Stromal cell of bone marrow (primary cell): ENCODE data around the gene SLC1A7.

Source experiments
- DNase-seq: peaks from one replicate; pipeline ENCODE4 v3.0.0-alpha.2; 2012; ENCODE audit warnings: low read depth

The SLC1A7 gene

DNA sequence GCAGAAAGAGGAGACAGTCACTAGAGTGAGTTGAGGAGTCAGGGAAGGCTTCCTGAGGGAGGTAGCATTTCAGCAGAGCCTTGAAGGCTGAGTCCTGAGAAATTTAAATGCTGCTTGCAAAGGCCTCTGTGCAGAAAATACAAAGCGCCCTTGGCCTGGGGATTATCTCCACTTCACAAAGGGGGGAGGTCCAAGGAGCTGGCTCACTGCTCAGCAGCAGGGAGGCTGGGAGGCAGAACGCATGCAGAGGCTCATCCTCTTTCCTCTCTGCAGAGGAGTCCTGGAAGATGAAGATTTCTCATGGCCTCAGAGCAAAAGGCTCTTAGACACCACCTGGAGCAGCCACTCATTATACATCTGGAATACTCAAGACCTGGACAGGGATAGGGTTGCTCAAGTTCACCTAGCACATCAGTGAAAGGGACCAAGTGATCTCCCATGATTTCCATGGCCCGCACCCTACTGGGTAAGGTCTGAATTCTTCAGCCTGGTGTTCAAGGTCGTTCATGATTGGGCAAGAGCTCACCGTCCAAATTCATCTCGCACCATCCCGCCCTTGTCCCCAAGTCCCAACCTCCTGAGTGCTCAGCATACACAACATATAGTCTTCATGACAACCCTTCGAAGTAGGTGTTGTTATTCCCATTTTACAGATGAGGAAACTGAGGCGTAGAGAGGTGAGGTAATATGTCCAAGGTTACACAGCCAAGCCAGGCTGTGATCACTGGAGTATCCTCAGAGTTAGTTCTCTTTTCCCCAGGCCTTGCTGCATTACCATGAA, 9.0 kb downstream of the SLC1A7 start:
- DNase-seq = no peak

DNA sequence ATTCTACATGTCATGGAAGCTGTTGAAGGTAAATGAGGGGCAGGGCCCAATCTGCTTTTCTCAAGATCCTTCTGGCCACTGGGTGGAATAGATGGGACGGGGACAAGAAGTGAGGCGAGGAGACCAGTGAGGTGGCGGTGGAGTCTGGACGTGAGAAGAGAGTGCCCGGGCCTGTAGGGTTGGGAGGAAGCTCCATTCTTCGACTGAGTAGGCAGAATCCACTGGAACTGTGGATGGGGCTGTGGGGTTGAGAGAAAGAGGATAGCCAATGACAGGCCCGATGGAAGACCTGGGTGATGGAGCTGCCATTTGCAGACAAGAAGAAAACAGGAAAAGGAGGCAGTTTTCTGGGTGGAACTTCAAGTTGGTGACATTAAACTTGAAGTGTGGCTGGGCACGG, 10.3 kb downstream of the SLC1A7 start:
- DNase-seq = no peak

DNA sequence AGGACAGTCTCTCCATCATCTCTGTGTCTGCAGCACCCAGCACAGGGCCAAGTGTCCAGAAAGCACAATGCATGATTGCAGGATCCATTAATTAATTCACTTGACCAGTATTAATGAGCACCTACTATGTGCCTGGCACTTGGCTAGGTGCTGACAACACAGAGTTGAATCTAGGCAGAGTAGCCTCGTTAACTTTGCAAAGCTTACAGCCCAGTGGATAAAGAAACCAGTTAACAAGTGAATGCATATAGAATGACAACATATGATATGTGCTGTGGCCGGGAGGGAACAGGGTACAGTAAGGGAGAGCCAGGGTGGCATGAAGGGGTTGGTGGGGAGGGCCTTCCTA, 10.9 kb downstream of the SLC1A7 start:
- no peak for DNase-seq

DNA sequence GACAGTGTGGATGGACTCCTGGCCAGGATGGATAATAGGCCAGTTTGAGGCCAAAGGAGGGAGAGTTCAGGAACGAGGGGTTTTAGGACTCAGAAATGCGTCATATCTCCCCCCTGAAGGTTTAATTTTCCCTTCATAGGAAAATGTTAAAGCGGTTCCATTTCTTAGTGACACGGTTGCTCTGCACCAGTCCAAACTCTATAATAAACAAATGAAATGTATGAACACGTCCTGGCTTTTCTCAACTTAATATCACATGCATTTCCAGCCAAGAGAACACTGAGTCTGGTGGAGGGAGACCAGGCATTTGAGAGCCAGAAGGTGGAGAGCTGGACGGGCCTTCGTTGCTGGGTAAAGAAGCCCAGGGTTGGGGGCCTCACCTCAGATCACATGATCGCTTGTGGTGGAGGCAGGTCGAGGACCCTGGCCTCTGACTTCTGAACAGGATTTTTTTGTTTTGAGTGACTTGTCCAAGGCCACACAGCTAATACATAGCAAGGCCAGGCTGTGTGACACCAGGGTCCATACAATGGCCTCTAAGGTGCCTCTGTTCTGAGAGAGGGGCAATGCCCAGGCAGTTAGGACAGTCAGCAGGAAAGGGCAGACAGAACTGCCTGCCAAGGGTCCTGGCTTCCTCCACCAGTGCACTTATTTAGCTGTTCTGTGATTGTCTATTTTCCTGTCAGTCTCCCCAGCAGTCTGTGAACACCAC, 11.4 kb downstream of the SLC1A7 start:
- DNase-seq = no peak

DNA sequence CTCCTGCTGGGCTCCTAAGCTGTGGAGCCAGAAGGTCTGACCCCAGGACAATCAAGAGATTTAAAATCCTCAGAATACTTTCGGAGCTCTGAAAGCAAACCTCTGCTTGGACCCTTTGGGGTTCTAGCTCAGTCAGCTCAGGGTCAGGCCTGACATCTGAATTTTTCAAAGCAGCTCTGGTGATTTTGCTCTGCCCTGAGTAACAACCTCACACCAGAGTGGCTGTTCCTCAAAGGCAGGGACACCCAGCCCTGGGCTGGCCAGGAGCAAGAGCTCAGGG, 11.9 kb downstream of the SLC1A7 start:
- DNase-seq = no peak

DNA sequence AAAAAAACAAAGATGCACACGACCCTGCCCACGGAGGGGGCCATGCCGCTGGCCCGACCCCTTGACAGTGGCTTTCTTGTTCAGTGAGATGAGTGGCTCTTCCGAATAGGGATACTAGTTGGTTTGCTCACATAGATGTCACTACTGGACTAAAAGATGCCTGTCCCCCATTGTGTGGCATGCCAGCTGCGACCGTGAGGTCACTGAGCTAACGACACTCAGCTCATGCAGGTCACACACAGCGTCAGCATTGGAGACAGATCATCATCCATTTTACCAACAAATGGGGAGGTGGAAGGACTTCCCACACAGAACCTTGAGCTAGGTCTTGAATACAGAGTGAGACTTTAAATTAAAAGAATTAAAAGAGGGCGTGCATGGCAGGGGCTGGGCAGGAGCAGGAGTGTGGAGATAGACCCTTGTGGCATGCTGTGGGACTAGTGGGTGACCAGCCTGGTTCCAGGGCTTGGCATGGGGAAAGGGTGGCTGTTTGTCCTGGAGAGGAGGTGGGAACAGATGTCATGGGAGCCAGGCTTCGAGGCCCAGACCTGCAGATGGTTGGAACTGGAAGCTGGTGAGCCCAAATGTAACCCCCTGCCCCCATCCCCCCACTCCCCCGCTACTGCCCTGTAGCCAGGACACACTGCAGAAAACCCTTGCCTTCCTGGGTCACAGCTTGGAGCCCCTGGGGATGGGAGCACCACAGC, 12.4 kb downstream of the SLC1A7 start:
- DNase-seq = no peak

DNA sequence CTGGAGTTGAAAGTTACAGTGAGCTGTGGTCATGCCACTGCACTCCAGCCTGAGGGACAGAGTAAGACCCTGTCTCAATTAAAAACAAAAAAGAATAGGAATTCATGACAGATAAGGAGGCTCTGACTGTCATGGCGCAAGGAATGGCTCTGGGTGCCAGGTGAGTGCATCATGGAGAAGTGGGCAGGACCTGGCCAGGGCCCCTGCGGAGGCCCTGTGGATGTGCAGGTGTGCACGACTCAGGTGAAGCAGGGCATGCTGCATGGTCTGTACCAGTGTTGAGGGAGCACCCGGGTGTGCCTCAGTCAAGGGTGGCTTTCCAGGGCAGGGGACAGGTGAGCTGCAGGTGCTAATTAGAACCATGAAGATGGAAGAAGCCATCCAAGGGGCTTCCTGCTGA, 14.0 kb downstream of the SLC1A7 start:
- DNase-seq = no peak

DNA sequence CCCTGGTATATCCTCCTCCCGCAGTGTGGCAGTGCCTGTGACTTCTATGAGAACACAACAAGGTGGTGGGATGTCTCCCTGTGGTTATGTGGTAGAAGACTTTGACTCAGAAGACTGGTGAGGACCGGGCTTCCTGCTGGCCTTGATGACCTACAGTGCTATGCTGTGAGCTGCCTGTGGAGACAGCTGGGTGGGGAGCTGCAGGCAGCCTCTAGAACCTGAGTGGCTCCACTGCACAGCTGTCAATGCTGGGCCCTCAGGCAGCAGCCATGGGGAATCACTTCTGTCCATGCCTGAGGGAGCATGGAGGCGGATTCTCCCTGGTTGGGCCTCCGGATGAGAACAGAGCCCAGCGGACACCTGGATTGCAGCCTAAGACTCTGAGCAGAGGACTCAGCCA, 14.9 kb downstream of the SLC1A7 start:
- DNase-seq = no peak

DNA sequence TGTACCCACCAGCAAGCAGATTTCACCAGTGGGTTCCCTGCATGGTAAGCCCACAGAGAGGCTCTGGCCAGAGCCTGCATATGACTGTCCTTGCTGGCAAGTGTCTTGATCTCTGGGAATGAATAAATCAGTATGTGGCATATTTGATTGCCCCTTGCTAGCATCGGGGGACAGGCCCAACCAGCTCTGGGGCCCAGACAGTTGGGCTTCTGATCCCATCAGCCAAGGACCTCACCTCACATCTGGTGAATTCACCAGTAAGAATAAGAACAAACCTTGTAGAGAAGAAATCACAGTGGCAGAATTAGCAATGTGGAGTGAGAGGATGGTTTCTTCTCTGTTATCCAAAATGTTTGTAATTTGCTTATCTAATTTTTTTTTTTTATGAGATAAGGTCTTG, 15.9 kb downstream of the SLC1A7 start:
- DNase-seq = no peak

DNA sequence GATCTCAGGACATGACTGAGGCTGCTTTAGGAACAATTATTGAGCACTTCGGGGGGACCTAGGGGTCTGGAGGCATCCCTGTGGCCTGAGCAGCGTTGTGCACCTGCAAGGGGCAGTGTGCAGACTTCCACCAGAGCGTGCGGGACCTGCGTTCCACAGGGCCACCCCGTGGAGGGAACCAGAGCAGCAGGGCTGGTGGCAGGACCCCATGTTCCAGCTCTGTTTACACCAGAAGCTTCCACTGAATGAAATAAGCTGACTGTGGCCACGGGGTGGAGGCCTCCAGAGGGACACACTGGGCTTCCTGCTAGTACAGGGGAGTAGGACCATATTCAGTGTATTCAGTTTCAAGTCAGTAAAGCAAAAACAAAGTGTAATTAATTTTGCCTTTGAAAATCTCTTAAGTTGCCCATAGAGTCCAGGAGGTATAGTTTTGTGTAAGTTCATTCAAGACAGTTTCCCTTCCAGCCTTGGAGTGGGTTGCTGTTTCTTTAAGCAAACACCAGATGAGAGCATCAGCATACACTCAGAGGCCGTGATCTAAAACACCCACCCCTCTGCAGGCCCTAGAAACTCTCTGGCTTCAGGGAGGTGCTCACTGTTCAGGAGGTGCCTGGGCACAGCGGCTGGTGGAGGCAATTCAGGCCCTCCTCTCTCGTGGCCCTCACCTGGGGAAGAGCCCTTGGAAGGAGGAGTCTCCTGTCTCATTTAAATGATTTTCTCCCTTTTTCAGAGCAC, 16.6 kb downstream of the SLC1A7 start:
- no peak for DNase-seq

DNA sequence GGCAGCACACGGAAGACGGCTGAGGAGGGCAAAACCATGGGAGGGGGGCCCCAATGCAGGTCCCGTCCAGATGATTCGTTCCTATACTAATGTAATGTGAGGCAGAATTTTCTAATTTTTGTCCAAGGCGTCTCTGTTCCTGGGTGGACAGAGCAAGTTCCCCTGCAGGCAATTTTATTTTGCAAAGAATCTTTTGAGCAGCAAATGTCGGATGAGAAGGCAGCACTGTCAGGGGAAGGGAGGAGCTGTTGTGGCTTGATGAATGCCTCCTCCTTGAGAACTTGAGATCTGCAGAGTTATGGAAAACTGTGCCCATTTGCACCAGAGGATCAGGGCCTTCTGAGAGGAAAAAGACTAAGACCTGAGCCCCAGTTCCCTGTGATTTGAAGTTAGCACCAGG, 17.3 kb downstream of the SLC1A7 start:
- no peak for DNase-seq

DNA sequence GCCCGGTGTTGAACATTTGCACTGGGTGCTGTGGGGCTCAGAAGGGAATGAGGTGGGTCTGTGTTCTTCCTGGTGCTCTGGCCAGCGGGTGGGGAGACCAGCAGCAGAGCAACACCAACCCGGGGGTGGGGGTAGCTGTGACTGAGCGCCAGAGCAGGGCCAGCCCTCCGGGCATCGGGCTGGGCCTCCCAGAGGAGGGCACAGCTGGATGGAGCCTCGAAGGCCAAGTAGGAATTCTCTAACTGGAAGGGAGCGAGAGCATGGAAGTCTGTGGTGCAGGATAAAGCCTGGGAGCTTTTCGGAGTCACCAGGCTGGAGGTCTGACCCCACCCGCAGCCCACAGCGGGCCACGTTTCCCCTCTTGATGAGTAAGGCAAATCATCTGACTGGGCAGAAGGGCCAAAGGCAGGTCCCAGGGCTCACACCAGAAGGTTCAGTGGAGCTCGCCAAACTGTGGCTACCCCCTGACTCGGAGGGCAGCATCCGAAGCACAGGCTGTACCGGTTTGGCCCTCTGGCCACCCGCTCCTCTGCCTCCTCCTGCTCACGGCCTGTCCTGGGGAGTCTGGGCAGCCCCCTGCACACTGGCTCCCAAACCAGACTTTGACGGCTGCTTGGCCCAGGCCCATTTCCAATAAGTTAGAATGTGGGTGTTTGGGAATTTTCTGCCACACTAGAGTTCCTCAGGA, 18.8 kb downstream of the SLC1A7 start:
- peak; percentile 90 for DNase-seq

DNA sequence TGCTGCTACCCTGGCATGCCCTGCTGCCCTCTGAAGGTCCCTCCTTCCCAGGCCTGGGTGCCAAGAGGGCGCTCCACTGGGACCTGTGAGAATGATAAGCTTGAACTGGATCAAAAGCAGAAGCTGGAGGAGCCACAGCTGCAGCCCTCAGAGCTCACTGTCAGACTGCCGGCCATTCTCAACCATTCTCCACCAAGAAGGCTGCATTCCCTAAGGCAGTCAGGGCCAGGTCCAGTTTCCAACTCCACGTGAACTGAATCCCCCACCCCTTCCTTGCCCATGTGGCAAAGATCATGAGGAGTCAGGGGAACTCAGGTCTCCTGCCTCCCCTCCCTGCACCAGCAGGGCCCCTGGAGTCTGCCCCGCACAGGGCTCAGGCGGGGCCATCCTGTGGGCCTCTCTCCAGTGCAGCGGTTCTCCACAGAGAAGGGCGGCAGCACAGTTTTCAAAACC, 19.5 kb downstream of the SLC1A7 start:
- no peak for DNase-seq

DNA sequence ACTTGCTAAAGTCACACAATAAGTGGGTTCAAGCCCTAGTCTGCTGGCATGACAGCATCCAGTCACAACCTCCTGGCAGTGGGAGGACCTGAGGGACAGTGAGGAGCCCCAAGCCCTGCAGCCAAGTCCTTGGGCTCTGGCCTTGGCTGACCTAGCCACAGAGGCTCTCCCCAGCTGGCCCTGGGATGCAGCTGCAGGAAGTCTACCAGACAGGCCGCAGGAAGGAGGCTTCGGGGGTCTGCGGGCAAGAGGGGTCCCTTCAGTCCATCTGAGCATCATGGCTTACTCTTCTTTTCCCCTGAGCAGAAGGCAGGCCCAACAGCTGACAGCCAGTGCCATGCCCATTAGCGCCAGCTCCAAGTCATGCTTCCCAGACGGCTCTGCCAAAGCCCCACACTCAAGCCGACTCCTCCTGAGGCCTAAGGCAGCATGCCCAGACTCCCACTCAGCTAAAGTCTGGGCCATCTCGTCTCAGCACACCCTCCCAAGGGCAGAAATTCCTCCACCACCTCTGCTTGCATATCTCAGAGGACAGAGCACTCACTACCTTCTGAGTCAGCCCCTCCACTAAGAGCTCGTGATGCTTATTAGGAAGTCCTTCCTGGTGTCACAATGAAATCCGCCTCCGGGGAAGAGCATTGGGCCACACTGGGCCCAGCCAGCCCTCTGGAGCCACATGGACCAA, 20.1 kb downstream of the SLC1A7 start:
- DNase-seq = peak; percentile 66

DNA sequence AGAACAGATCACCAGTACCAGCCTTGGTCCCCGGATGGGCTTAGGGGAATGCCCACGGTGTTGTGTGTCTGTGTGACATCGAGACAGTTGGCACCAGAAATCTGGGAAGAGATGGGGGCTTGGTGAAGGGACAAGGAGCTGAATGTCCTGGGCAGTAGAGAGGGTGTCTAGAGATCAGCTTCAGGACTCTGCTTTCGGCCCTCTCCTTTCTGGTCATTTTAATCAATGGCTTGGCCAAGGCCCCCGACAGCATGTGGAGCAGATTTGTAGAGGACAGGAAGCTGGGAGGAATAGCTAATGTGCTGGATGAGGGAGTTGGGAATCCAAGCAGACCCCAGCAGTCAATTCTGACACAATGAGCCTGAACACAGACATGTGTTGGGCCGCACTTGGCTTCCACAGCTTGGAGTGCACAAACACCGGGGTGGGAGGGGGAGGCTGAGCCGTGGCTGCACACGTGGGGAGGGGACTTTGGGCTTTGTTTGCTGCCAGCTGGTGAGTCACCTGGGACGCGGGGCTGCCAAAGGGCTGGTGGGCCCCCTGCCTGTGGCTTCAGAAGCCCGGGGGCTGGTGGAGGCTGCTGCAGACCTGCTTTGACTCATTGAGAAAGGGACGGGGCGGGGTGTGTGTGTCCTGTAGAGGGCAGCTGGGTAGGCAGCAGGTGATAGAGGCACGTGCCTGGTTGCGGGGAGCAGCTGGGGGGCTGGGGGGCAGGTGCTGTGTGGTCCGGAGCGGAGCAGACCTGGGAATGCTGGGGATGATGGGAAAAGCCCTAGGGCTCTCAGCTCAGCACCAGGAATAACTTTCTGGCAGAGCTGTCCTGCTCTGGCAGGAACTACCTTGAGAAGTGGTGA, 20.9 kb downstream of the SLC1A7 start:
- DNase-seq = peak; percentile 47

DNA sequence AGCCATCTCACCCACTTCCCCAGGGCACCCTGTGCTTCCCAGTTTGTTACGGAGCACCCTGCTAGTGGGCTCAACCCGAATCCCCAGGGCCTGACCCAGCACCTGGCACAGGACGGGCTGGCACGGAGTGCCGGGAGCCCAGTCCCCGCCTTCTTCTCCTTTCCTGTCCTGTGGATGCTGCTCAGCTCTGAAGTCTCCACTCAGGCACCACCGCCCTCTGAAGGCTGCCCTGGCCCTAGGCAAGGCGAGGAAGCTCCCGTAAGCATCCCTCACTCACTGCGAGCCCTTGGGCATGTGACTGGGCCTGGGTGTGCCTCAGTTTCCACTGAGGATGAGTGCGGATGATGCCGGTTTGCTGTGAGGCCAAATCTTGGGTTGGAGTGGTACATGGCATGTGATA, 21.8 kb downstream of the SLC1A7 start:
- no peak for DNase-seq

DNA sequence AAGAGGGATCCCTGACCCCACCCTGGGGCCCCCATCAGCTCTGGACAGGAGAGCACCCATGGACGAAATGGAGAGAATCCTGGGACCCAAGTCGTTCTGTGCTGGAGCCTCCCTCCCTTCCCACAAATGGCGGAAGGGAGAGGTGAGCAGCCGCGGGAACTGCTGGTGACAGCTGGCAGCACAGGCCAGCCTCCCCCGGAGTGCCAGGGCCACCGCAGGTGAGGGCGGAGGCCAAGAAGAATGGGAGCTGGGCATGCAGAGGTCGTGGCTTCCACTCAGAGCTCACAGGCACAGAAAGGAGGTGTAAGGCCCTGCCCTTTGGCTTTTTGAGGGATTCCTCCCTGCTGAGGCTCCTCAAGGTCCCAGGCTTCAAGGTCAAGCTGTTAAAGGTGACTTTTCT, 24.6 kb downstream of the SLC1A7 start:
- DNase-seq = no peak

DNA sequence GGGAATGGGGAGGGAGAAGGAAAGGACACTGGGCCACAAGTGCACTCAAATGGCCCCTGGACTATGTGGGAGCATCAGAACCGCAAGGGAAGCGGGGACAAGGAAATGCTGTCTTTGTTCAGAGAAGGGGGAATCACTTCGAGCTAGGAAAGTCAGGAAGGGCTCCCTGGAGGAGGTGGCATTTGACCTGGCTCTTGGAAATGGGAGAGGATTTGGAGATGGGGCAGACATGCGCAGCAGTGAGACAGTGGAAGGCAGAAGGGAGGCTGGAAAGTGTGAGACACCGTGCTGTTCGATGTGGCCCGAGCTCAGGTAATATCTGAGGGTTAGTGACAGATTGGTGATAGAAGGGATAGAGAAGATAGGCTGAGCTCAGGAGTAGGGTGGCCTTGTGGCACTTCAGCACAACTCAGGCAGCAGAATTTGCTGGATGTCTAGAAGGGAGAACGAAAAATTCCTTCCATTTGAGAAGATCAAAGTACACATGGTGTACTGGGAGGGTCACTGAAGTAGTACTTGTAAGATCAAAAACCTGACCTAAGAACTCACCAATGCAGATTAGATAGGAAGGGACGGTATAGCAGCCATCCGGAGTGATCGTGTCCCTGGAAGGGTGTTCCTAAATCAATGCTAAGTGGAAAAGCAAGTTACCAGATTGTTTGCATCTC, 25.4 kb downstream of the SLC1A7 start:
- no peak for DNase-seq

DNA sequence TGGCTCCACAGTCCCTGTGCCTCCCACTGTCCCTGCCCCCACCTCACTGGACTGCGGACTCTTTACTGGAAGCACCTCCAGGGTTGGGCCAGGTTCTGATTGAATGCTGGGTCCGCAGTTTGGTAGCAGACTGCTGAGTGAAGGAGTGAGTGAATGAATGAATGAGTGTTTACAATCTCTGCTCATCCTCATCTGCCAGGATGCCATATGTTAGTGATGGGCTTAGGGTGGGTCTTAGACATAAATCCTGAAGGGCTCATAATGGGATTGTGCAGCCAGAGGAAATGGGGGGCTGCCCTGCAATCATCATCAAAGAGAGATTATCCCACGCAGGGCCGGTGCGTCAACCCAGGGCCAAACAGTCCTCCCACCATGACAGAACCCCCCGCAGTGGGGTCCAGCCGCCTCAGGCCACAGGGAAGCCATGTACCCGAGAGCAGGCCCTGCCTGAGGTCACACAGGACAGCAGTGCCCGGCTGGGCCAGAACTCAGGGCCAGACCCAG, 26.1 kb downstream of the SLC1A7 start:
- DNase-seq = no peak
